ENCODE data around the gene PHYKPL. TPM values are rescaled to one million over a fixed set of nuclear protein-coding genes. Genes with fewer than 3 reads are reported as not detected.
"Not testable (repeated sequence)": the region's sequence is repeated elsewhere in the genome, so short reads cannot be mapped to it uniquely, and the experiment has no call there.

The PHYKPL gene
- total and polyA plus RNA-seq, 4 donors = 16.9 to 164 (median 80.2) TPM

DNA sequence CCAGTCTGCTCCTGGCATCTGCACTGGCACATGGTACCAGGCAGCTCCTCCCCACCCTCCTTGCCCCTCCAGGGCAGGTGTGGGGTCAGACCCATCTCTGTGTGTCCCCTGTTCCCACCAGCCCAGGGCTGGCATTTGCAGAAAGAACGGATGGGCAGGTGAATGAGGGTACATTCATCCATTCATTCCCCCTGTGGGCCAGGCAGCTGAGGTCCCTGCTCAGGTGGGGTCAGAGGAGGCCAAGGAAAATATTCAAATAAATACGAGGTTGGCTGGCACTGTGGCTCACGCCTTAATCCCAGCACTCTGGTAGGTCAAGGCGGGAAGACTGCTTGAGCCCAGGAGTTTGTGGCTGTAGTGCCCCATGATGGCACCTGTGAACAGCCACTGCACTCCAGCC is 25.0 kb upstream of the PHYKPL start:
- WGBS, 2 donors = 84 to 92% methylated on average over 4 of the region's 4 CpGs
- intact Hi-C loops (cut with DNase I) = no loop called here
- Histone ChIP-seq H3K4me3 (ENCODE audit: low read length in 2 of 2) (no peak overlapping the region), H3K4me1 (ENCODE audit: control insufficient read depth in 1 of 2, insufficient read depth in 2 of 2, low read length in 2 of 2) (no peaks in the 10 kb centered on the region), H3K9me3 (ENCODE audit: control insufficient read depth, low read length) (no peaks in the 10 kb centered on the region), H3K27me3 (ENCODE audit: control insufficient read depth in 1 of 2, insufficient read depth in 2 of 2, low read length in 1 of 2) (no peaks in the 10 kb centered on the region), H3K27ac (ENCODE audit: low read depth in 1 of 2, low read length in 2 of 2) (no peak overlapping the region), H3K36me3 (ENCODE audit: control insufficient read depth in 1 of 2, insufficient read depth in 2 of 2, low read length in 1 of 2) (no peaks in the 10 kb centered on the region)
- DNase-seq = no peak
- ATAC-seq (ENCODE audit: low FRiP score) = peak; percentile 17

- ATAC-seq (ENCODE audit: low FRiP score) (no peak), DNase-seq (no peak)
- no peaks in the 10 kb centered on the region for H3K36me3 ChIP-seq (ENCODE audit: control insufficient read depth in 1 of 2, insufficient read depth in 2 of 2, low read length in 1 of 2)
- no peaks in the 10 kb centered on the region for H3K27me3 ChIP-seq (ENCODE audit: control insufficient read depth in 1 of 2, insufficient read depth in 2 of 2, low read length in 1 of 2)
- WGBS, 2 donors = 81 to 84% methylated on average over 19 of the region's 19 CpGs
- no peak overlapping the region for H3K4me3 ChIP-seq (ENCODE audit: low read length in 2 of 2)
- no peaks in the 10 kb centered on the region for H3K4me1 ChIP-seq (ENCODE audit: control insufficient read depth in 1 of 2, insufficient read depth in 2 of 2, low read length in 2 of 2)
- H3K27ac ChIP-seq (ENCODE audit: low read depth in 1 of 2, low read length in 2 of 2) = no peak overlapping the region
- intact Hi-C loops (cut with DNase I) = no loop called here
- H3K9me3 ChIP-seq (ENCODE audit: control insufficient read depth, low read length) = no peaks in the 10 kb centered on the region
Observed at GRCh38 chr5:178256746-178257145, 24.1 kb upstream of the PHYKPL start.

- intact Hi-C loops (cut with DNase I); H3K27ac ChIP-seq (ENCODE audit: low read depth in 1 of 2, low read length in 2 of 2); ATAC-seq (ENCODE audit: low FRiP score); H3K36me3 ChIP-seq (ENCODE audit: control insufficient read depth in 1 of 2, insufficient read depth in 2 of 2, low read length in 1 of 2); H3K27me3 ChIP-seq (ENCODE audit: control insufficient read depth in 1 of 2, insufficient read depth in 2 of 2, low read length in 1 of 2); H3K4me3 ChIP-seq (ENCODE audit: low read length in 2 of 2); DNase-seq; H3K4me1 ChIP-seq (ENCODE audit: control insufficient read depth in 1 of 2, insufficient read depth in 2 of 2, low read length in 2 of 2); H3K9me3 ChIP-seq (ENCODE audit: control insufficient read depth, low read length): not testable (repeated sequence)
- 90 to 92% methylated on average over 18 of the region's 18 CpGs for WGBS, 2 donors
Observed at GRCh38 chr5:178253632-178254031, 21.0 kb upstream of the PHYKPL start.

- no peak for ATAC-seq (ENCODE audit: low FRiP score)
- no peaks in the 10 kb centered on the region for H3K9me3 ChIP-seq (ENCODE audit: control insufficient read depth, low read length)
- no peak for DNase-seq
- H3K4me3 ChIP-seq (ENCODE audit: low read length in 2 of 2) = no peak overlapping the region
- no peak overlapping the region for H3K27ac ChIP-seq (ENCODE audit: low read depth in 1 of 2, low read length in 2 of 2)
- WGBS, 2 donors = 77 to 83% methylated on average over 8 of the region's 8 CpGs
- no peaks in the 10 kb centered on the region for H3K27me3 ChIP-seq (ENCODE audit: control insufficient read depth in 1 of 2, insufficient read depth in 2 of 2, low read length in 1 of 2)
- no peaks in the 10 kb centered on the region for H3K4me1 ChIP-seq (ENCODE audit: control insufficient read depth in 1 of 2, insufficient read depth in 2 of 2, low read length in 2 of 2)
- no peaks in the 10 kb centered on the region for H3K36me3 ChIP-seq (ENCODE audit: control insufficient read depth in 1 of 2, insufficient read depth in 2 of 2, low read length in 1 of 2)
- intact Hi-C loops (cut with DNase I) = no loop called here
Observed at GRCh38 chr5:178252258-178252657, 19.7 kb upstream of the PHYKPL start.

DNA sequence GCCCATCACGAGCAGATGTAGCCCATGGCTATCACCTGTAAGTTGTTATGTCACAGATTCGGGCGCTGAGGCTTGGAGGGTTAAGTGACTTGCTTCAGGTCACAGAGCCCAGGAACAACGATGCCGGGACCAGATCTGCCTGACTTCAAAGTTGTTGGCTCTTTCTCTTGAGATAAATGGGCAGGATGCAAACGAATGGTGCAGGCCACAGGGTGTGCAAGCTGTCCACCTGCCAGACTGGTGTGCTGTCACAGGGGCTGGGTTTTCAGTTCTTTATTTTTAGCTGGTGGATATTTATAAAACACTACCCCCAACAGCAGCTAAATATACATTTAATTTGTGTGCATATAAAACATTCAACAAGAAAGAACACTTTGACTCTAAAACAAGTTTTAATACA is 17.7 kb upstream of the PHYKPL start:
- WGBS, 2 donors = 72 to 75% methylated on average over 6 of the region's 6 CpGs
- Histone ChIP-seq H3K9me3 (ENCODE audit: control insufficient read depth, low read length) (no peaks in the 10 kb centered on the region), H3K36me3 (ENCODE audit: control insufficient read depth in 1 of 2, insufficient read depth in 2 of 2, low read length in 1 of 2) (no peaks in the 10 kb centered on the region), H3K4me3 (ENCODE audit: low read length in 2 of 2) (no peak overlapping the region), H3K27ac (ENCODE audit: low read depth in 1 of 2, low read length in 2 of 2) (no peak overlapping the region), H3K4me1 (ENCODE audit: control insufficient read depth in 1 of 2, insufficient read depth in 2 of 2, low read length in 2 of 2) (no peaks in the 10 kb centered on the region), H3K27me3 (ENCODE audit: control insufficient read depth in 1 of 2, insufficient read depth in 2 of 2, low read length in 1 of 2) (no peaks in the 10 kb centered on the region)
- ATAC-seq (ENCODE audit: low FRiP score) (no peak), DNase-seq (no peak)
- intact Hi-C loops (cut with DNase I) = no loop called here

GRCh38 chr5:178249191-178249989 is 16.8 kb upstream of the PHYKPL start:
- H3K4me1 ChIP-seq (ENCODE audit: control insufficient read depth in 1 of 2, insufficient read depth in 2 of 2, low read length in 2 of 2) = no peaks in the 10 kb centered on the region
- DNase-seq (no peak), ATAC-seq (ENCODE audit: low FRiP score) (no peak)
- intact Hi-C loops (cut with DNase I) = no loop called here
- H3K4me3 ChIP-seq (ENCODE audit: low read length in 2 of 2) = no peak overlapping the region
- no peaks in the 10 kb centered on the region for H3K36me3 ChIP-seq (ENCODE audit: control insufficient read depth in 1 of 2, insufficient read depth in 2 of 2, low read length in 1 of 2)
- 71 to 76% methylated on average over 13 of the region's 13 CpGs for WGBS, 2 donors
- H3K9me3 ChIP-seq (ENCODE audit: control insufficient read depth, low read length) = no peaks in the 10 kb centered on the region
- no peak overlapping the region for H3K27ac ChIP-seq (ENCODE audit: low read depth in 1 of 2, low read length in 2 of 2)
- H3K27me3 ChIP-seq (ENCODE audit: control insufficient read depth in 1 of 2, insufficient read depth in 2 of 2, low read length in 1 of 2) = no peaks in the 10 kb centered on the region

GRCh38 chr5:178248750-178249149 is 16.1 kb upstream of the PHYKPL start:
- Histone ChIP-seq H3K27me3 (ENCODE audit: control insufficient read depth in 1 of 2, insufficient read depth in 2 of 2, low read length in 1 of 2) (no peaks in the 10 kb centered on the region), H3K9me3 (ENCODE audit: control insufficient read depth, low read length) (no peaks in the 10 kb centered on the region), H3K4me1 (ENCODE audit: control insufficient read depth in 1 of 2, insufficient read depth in 2 of 2, low read length in 2 of 2) (no peaks in the 10 kb centered on the region), H3K27ac (ENCODE audit: low read depth in 1 of 2, low read length in 2 of 2) (no peak overlapping the region), H3K36me3 (ENCODE audit: control insufficient read depth in 1 of 2, insufficient read depth in 2 of 2, low read length in 1 of 2) (no peaks in the 10 kb centered on the region), H3K4me3 (ENCODE audit: low read length in 2 of 2) (no peak overlapping the region)
- intact Hi-C loops (cut with DNase I) = no loop called here
- no peak for ATAC-seq (ENCODE audit: low FRiP score)
- no peak for DNase-seq
- 89 to 93% methylated on average over 17 to 18 of the region's 18 CpGs for WGBS, 2 donors

DNA sequence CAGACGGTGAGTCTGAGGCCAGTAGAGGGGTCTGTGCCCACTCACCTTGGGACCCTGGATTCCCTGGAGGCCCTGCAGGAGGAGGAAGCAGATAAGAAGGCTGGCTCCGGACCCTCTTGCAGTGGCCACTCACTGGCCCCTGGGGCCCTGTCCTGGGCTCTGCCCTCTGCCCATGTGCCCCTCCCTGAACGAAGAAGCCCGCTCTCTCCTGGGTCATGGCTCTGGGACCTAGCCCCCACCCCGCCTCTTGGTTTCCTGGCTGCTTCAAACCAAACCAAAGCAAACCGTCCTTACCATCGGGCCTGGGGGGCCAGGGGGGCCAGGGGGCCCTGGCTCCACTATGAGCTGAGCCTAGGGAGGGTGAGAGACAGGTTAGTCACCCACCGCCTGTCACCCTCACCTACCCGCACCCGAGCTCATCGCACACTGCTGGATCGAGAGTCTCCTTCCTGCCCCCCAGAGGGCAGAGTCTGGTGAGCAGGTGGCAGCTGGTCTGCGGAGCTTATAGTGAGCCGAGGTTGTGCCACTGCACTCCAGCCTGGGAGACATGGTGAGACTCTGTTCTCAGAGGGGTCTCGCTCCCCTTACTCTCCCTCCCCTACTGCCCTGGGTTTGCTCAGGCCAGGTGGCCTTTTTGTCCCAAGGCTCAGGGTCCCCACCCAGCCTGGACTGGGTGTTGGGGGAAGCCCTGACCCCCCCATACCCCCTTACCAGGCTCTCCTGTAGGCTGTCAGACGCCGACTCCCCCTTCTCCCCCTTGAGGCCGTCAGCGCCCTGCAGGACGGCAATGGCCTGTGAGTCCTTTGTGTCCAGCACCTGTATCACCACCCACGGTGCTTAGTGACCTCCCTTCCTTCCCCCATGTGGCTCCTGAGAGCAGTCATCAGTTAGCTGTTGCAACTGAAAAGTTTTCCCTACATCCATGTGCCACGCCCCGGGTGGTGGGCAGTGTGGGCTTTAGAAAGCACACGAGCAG is 15.2 kb upstream of the PHYKPL start:
- intact Hi-C loops (cut with DNase I) = no loop called here
- H3K27me3 ChIP-seq (ENCODE audit: control insufficient read depth in 1 of 2, insufficient read depth in 2 of 2, low read length in 1 of 2) = no peaks in the 10 kb centered on the region
- no peaks in the 10 kb centered on the region for H3K4me1 ChIP-seq (ENCODE audit: control insufficient read depth in 1 of 2, insufficient read depth in 2 of 2, low read length in 2 of 2)
- H3K27ac ChIP-seq (ENCODE audit: low read depth in 1 of 2, low read length in 2 of 2) = no peak overlapping the region
- 78 to 79% methylated on average over 24 of the region's 24 CpGs for WGBS, 2 donors
- no peaks in the 10 kb centered on the region for H3K9me3 ChIP-seq (ENCODE audit: control insufficient read depth, low read length)
- ATAC-seq (ENCODE audit: low FRiP score) (no peak), DNase-seq (no peak)
- H3K4me3 ChIP-seq (ENCODE audit: low read length in 2 of 2) = no peak overlapping the region
- no peaks in the 10 kb centered on the region for H3K36me3 ChIP-seq (ENCODE audit: control insufficient read depth in 1 of 2, insufficient read depth in 2 of 2, low read length in 1 of 2)
